ENCODE data around the gene BCL6.

DNA sequence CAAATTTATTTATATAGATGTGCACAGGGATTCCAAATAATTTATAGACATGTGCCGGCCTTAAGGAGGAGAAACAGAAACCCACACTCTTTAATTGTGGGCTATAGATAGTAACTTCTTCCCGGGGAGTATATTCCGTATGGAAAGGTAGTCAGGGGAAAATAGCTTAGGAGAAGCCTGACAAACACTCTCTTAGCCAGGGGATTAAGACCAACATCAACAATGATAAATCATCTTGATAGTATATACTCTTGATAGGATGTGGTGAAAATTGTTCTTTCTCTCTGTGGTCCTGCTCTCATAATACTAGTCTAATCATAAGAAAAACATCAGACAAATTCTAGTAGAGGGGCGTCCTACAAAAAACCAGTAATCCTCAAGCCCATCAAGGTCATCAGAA lies 8.2 kb upstream of the BCL6 start:
- TF ChIP-seq, protein P1, sequence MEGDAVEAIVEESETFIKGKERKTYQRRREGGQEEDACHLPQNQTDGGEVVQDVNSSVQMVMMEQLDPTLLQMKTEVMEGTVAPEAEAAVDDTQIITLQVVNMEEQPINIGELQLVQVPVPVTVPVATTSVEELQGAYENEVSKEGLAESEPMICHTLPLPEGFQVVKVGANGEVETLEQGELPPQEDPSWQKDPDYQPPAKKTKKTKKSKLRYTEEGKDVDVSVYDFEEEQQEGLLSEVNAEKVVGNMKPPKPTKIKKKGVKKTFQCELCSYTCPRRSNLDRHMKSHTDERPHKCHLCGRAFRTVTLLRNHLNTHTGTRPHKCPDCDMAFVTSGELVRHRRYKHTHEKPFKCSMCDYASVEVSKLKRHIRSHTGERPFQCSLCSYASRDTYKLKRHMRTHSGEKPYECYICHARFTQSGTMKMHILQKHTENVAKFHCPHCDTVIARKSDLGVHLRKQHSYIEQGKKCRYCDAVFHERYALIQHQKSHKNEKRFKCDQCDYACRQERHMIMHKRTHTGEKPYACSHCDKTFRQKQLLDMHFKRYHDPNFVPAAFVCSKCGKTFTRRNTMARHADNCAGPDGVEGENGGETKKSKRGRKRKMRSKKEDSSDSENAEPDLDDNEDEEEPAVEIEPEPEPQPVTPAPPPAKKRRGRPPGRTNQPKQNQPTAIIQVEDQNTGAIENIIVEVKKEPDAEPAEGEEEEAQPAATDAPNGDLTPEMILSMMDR (IDR thresholded peaks at IDR 0.05) = no peak
- TF ChIP-seq EP300 (IDR thresholded peaks at IDR 0.05) = no peak
- no peak for TF ChIP-seq POLR2A (IDR thresholded peaks at IDR 0.05)
